HG03103 (cell line): Measurements from ENCODE around the gene EN1.

Experiments
- ATAC-seq: cut with Tn5 transposase; IDR thresholded peaks from one replicate; pipeline ENCODE4 v1.9.1; 2021; ENCODE audit warnings: low read depth; ENCODE audit not compliant: unreplicated experiment

Gene EN1

GRCh38 chr2:118844261-118845004, 3.0 kb downstream of the EN1 start:
- ATAC-seq, result no peak

- ATAC-seq, result no peak
These were observed 3.8 kb downstream of the EN1 start for GRCh38 chr2:118843483-118844132.

GRCh38 chr2:118842661-118843482, 4.6 kb downstream of the EN1 start:
- no peak for ATAC-seq

DNA sequence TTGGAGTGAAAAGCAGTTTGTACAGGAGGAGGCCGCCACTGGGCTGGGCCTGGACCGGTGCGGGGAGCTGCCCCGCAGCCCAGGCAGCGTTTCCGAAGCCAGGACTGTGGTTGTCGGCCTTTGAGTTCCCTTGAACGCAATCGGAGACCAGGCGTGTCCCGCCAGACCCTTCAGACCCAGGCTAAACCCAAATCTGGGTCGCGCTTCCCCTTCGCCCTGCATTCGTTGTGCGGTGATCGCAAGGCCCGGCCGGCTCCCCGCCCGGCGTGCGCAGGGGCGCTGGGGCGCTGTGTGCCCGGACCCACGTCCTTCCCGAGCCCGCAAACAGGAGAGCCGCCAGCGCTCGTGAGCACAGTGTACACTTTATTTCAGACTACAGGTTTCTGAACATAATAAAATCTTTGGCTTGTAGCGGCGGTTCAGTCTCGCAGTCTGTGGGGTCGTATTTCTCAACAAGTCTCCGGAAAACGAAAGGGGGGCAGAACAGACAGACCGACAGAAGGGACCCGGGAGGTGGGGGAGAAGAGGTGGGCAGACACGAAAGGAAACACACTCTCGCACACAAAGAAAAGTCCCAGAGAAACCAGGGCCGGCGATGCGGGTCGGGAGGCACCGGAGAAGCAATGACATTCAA, 5.5 kb downstream of the EN1 start:
- no peak for ATAC-seq

GRCh38 chr2:118841450-118841827, 6.0 kb downstream of the EN1 start:
- no peak for ATAC-seq

GRCh38 chr2:118838741-118839455, 8.6 kb downstream of the EN1 start:
- ATAC-seq, result no peak

DNA sequence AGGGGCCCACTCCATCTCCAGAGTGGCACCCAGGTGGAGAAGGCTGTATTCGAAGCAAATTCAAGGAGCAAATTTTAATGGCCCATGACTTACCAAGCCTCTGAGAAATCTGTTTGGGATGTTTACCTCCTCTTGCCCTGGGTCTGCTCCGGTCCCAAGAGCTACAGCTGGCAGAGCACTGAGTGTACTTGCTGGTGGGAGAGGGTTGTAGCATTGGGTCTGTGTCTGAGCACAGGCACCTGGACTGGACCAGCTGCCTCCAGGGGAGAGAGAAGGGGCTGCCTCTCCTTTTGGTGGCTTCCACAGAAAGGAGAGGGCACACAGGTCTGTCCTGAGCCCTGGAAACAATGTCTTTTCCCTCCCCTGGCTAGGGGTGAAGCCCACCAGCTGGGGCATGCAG, 9.8 kb downstream of the EN1 start:
- no peak for ATAC-seq

GRCh38 chr2:118837067-118837466, 10.4 kb downstream of the EN1 start:
- no peak for ATAC-seq

DNA sequence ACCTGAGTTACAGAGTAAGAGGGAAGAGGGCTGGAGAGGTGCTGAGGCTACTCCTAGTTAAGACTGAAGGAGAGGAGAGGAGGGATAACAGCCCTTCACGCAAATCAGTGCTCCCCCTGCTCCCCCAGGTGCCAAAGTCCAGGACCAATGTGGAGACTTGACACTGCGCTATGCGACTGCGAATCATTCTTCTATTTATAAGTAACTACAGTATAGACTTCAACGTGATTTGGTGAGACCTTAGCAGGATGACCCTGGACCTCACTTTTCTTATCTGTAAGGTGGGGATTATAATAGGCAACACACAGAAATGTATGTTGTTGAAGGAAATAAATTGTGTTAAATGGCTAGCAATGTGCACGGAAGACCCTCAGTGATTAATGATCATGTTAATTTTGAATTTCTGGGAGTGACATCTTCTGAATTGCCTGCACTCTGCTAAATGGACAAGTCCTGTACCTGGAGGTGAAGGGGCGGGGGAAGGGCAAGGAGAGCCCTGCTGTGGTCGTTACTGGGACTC, 11.0 kb downstream of the EN1 start:
- ATAC-seq, result no peak

DNA sequence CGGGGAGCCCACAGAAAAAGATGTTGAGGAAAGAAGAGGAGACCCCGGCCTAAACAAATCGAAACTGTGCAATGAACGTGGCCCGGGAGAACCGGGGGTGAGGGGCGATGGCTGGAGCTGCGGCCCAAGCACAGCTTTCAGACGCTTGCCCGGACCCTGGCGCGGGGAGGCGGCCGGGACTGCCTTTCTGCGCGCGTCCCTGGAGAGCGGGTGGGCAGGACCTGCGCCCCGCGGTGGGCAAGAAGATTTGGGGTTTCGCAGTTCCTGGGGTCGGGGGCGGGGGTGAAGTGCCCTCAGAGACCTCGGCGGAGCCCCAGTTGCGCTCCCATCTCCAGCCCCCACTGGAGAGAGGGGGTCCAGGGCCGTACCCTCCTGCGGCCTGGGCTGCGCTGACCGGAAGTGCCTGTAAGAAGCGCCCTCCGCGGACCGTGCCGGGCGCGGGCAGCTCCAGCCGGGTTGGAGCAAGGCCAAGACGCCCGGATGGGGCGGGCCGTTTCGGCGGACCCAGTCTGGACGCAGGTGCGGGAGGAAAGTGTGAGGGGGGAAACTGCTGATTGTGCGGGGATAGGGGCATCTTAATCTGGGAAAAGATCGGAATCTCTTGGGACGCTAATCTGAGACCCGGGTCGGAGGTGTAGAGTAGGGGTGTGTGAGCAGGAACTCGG, 11.6 kb downstream of the EN1 start:
- no peak for ATAC-seq

DNA sequence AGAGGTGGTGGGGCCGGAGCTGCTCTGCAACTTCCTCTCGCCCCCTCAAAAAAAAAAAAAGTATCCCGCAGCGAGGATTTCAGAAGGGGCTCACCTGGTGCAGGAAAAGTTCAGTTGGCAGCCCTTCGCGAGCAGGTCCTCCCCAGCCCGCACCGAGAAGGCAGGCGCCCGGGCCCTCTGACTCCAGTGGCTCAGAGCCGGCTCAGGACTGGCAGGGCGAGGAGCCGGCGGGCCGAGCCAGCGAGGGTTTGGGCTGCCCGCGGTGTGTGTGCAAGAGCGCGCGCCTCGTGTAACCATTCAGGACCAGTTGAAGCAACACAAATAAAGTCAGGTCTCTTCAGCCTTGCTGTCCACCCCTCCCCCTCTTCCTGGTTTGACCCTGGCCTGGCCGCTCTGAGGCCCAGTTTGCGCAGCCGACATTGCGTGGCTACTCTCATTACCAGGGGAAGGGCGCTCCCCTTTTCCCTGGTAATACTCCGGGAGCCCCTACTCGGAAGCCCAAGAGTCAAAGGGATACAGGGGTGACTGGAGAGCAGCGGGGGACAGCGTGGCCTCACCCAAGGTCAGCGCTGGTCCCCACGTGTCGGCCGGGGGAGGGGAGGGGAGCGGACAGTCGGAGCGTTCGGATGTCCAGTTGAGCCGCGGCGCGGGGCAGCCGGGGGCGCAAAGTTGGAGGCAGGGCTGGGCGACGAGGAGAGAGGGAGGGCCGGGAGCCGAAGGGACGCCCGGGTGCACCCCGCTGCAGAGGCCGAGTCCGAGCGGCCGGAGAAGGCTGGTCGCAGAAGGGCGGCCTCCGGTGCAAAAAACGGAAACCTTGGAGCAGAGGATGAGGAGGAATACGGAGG, 12.3 kb downstream of the EN1 start:
- ATAC-seq, result no peak

DNA sequence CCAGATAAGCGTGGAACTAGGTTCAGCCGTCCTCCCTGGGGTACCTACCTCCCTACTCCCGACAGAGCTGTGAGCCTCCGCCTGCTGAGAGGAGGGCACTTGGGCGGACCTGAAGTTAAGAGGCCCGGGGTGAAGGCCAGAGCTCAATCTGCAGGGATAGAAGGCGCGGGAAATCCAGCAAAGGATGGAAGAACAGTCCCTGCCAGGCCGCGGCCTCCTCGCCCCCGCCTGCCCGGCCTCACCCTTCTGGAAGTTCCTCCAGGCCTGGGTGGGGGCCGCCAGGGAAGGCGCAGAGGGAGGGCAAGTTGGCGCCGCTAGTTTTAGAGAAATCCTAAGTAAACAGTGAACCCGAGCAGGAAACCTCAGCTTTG, 13.0 kb downstream of the EN1 start:
- no peak for ATAC-seq

DNA sequence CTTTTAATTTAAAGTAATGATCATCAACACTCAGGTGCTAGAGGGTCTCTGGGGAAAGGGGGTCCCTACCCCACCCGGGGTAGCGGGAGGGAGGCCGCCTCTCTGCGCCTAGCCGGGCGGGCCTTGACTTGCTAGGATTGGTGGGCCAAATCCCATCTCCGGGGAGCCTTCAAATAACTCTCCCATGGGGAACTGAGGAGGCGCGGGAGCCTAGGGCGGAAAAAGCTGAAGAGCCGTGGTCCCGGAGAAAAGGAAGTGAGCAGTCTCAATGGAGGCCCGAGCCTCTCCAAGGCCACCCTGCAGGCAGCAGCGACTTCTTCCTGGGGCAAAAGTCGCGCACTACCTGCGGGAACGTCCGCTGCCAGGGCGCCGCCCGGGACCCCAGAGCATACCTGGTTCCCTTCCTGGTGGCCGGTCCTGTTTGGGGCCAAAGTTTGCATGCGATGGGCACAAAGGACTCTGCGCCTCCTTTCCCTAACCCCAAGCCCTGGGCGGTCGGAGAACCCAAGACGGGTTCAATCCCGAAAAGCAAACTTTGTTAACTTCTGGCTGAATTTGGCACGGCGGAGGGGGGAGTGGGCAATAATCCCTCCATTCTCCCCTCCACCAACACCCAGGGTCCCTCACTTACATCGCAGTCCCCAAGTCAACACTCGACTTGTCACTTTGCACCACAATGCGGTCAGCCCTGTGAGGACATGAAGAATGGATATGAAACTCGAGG, 13.6 kb downstream of the EN1 start:
- ATAC-seq, result no peak

DNA sequence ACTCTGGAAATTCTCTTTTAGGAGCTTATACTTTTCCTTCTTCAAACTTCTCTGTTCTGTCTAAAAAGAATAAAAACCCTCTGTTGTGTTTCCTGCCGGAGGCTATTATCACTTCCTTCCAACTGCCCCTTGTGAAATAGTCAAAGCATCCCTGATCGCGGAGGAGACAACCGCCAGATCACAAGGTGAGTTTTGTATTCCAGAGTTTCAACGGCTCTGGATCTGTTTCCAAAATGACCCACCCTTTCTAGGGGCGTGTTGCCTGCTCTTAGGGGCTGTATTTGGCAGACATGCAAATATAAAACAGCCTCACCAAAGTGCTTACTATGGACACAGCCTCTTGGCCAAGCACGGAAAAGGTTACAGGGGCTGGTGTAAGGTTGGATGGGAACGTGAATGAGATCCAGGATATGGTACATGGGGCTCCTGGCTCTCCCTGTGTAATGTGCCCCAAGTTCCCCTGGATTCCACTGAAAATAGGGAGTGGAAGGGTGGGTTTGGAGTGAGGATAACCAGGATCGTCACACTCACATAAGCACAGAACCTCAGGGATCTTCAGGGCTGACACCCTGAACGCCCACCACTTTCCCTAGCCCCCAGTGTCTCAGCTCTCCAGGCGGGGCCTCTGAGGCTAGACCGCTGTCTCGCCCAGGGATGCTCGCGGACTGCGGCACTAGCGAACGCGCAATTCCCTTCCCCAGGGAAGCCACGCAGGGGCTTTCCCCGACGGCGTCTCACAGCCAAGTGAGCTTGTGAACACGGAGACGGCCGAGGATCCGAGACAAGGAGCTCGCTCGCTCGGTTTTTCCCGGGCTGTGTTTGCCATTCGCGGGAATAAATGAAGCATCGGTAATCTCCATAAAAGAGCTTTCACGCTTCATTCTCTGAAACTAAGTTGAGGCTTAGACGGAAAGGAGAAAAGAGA, 14.4 kb downstream of the EN1 start:
- ATAC-seq, result no peak

DNA sequence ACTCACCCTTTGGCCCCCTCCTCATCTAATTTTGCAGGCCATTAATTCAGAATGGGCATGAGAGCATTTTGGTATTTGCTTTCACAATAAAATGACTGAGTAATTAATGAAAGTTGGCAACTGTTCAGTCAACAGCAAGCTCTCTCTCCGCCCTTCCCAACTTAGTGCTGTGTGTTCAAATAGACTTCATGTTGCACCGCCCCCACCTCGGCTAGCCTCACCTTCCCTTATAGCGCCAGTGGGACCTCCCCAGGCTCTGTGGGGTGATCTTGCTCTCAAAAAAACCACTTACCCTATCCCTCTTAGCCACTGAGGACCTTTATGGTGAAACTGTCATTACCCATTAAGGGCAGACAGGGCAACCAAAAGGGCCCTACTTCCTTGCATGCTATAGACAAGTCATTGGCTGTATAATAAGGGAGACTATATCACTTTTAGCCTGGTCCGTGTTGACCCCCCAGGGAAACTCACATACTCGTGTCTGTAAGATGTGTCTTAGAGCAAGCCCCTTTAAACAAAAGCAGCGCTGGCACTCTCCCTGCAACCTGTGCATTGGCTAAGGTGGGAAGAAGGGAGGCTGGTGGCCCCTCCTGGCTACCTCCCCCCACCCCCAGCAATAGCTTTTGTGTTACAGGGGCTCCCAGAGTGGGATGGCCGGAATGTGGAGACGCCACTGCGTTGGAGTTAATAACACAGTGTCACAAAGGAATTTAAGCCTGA, 15.2 kb downstream of the EN1 start:
- ATAC-seq, result no peak

DNA sequence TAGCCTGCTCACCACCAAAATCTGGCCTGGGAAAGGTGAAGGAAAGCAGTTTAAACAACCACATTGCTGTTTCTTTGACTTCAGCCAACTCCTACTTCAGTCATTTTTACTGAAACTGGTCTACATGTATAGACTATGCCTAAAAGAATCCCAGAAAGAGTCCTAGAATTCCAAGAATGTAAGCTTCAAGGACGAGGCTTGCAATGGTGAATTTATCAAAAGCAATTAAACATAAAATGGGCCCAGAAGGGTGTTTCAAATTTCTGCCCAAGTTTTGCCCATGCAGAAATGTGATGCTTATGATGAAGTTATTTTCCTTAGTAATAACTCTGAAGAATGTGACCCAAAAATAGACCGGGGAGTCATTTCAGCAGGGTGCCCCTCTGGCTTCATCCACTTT, 16.6 kb downstream of the EN1 start:
- ATAC-seq, result no peak

GRCh38 chr2:118830118-118830517, 17.3 kb downstream of the EN1 start:
- ATAC-seq, result no peak
